ENCODE measurements around the gene TEKT2.

DNA sequence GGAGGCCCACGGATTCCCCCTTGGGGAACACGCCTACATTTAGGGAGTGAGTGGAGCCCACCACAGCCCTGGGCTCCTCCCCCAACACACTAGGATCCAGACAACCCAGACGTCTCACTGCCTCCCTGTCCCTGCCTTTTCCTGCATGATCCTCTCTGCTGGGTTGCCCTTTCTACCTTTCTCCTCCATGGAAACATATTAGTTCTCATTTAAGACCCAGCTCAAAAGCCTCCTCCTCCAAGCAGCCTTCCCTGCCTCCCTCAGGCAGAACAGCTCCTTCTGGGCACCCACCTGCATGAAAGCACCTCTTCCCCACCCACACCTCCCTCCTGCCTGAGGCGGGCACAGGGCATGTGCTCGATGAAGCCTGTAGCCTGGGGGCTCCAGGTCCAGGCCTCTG, 30.5 kb downstream of the TEKT2 start:
- TF ChIP-seq, protein P1, sequence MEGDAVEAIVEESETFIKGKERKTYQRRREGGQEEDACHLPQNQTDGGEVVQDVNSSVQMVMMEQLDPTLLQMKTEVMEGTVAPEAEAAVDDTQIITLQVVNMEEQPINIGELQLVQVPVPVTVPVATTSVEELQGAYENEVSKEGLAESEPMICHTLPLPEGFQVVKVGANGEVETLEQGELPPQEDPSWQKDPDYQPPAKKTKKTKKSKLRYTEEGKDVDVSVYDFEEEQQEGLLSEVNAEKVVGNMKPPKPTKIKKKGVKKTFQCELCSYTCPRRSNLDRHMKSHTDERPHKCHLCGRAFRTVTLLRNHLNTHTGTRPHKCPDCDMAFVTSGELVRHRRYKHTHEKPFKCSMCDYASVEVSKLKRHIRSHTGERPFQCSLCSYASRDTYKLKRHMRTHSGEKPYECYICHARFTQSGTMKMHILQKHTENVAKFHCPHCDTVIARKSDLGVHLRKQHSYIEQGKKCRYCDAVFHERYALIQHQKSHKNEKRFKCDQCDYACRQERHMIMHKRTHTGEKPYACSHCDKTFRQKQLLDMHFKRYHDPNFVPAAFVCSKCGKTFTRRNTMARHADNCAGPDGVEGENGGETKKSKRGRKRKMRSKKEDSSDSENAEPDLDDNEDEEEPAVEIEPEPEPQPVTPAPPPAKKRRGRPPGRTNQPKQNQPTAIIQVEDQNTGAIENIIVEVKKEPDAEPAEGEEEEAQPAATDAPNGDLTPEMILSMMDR (conservative IDR thresholded peaks at IDR 0.05; ENCODE audit: low read length), result no peak
- TF ChIP-seq EZH2phosphoT487 (IDR thresholded peaks at IDR 0.05; ENCODE audit: borderline replicate concordance), result no peak

All from Loucy (cell line).